OCI-LY7 (cell line): ENCODE results near the gene WNK2. TPM values are rescaled to one million over a fixed set of nuclear protein-coding genes. Genes with fewer than 3 reads are reported as not detected.

Source experiments
- BruUV-seq: library from RNA; stranded (reverse); fragments of 400-500 nt; replicated peaks from 2 replicates; lab custom pipeline; 2021; lab: Mats Ljungman, UMichigan
- CTCF ChIA-PET: fragments of 300-600 bp; sonication (Branson Sonifier 250); formaldehyde crosslinking; loops from one replicate; lab custom pipeline; 2022; ENCODE audit warnings: antibody characterized with exemption; ENCODE audit not compliant: unreplicated experiment; lab: Charles Lee
- POLR2A ChIA-PET: fragments of 300-600 bp; sonication (Branson Sonifier 250); formaldehyde crosslinking; loops from one replicate; lab custom pipeline; 2022; ENCODE audit warnings: antibody characterized with exemption; lab: Charles Lee
- DNase-seq: peaks from one replicate; pipeline ENCODE4 v3.0.0-alpha.2; 2015; ENCODE audit warnings: low spot score
- H2AFZ ChIP-seq: fragments of 200-600 bp; sonication (generic), shearing (Covaris generic); 2 replicates; pipeline ENCODE4 v1.6.1; 2014; ENCODE audit warnings: mild to moderate bottlenecking, antibody characterized with exemption, low read length, moderate library complexity
- H3K27ac ChIP-seq: fragments of 200-600 bp; sonication (generic); 2 replicates; pipeline ENCODE4 v1.5.1; 2014; ENCODE audit warnings: mixed run types, low read depth, mild to moderate bottlenecking, moderate library complexity, low read length, inconsistent platforms; ENCODE audit not compliant: poor library complexity, severe bottlenecking
- H3K36me3 ChIP-seq: fragments of 200-600 bp; sonication (generic); 2 replicates; pipeline ENCODE4 v1.6.1; 2014; ENCODE audit warnings: mild to moderate bottlenecking, antibody characterized with exemption, low read length, moderate library complexity, mixed read lengths; ENCODE audit not compliant: insufficient read depth
- H3K4me1 ChIP-seq: fragments of 200-600 bp; sonication (generic); 2 replicates; pipeline ENCODE4 v1.5.1; 2014; ENCODE audit warnings: mild to moderate bottlenecking, low read length; ENCODE audit not compliant: insufficient read depth, poor library complexity, severe bottlenecking
- H3K4me2 ChIP-seq: fragments of 200-600 bp; sonication (generic); 2 replicates; pipeline ENCODE4 v1.6.1; 2014; ENCODE audit warnings: mild to moderate bottlenecking, low read length
- H3K4me3 ChIP-seq: fragments of 200-600 bp; sonication (generic); 2 replicates; pipeline ENCODE4 v1.5.1; 2014; ENCODE audit warnings: mild to moderate bottlenecking, low read depth, low read length; ENCODE audit not compliant: poor library complexity, severe bottlenecking
- H3K79me2 ChIP-seq: fragments of 200-600 bp; sonication (generic); 2 replicates; pipeline ENCODE4 v1.6.1; 2016; ENCODE audit warnings: low read depth, mild to moderate bottlenecking, low read length, moderate library complexity, mixed read lengths; ENCODE audit not compliant: insufficient read depth
- H3K9me2 ChIP-seq: fragments of 200-600 bp; sonication (generic); 2 replicates; pipeline ENCODE4 v1.6.1; 2016; ENCODE audit warnings: mild to moderate bottlenecking, low read length, mixed read lengths; ENCODE audit not compliant: insufficient read depth
- H3K9me3 ChIP-seq: fragments of 200-600 bp; sonication (generic); 2 replicates; pipeline ENCODE4 v1.6.1; 2014; ENCODE audit warnings: mild to moderate bottlenecking, mixed run types, low read length, mixed read lengths
- H4K20me1 ChIP-seq: fragments of 200-600 bp; sonication (generic); 2 replicates; pipeline ENCODE4 v1.6.1; 2014; ENCODE audit warnings: mild to moderate bottlenecking, antibody characterized with exemption, low read length, moderate library complexity, mixed read lengths; ENCODE audit not compliant: insufficient read depth
- CTCF ChIP-seq: fragments of 200-600 bp; sonication (generic); conservative IDR thresholded peaks from 2 replicates; pipeline ENCODE4 v1.5.1; 2014; ENCODE audit warnings: mild to moderate bottlenecking, antibody characterized with exemption, low read length, moderate library complexity, mixed read lengths
- EZH2phosphoT487 ChIP-seq: fragments of 200-600 bp; sonication (generic); IDR thresholded peaks from 2 replicates; pipeline ENCODE4 v1.6.1; 2018; ENCODE audit warnings: low read depth, borderline replicate concordance, mild to moderate bottlenecking, mixed run types, antibody characterized with exemption, low read length, moderate library complexity, mixed read lengths
- intact Hi-C: fragments of 100-400 bp; cut with micrococcal nuclease; formaldehyde crosslinking; loops from one replicate; pipeline ENCODE4 v1.10.0; 2022; ENCODE audit not compliant: unreplicated experiment
- total RNA-seq, 2 experiments: library from RNA; depleted of rRNA in 1 of 2; stranded (reverse); fragments of >200 nt in 1 of 2; shearing (Covaris generic) in 1 of 2; gene quantifications; 2 replicates each; pipeline ENCODE4 v1.2.3, GENCODE V29; 2014 to 2022

WNK2 gene
- total RNA-seq, 2 experiments from 2014 or later: 142 to 194 TPM

DNA sequence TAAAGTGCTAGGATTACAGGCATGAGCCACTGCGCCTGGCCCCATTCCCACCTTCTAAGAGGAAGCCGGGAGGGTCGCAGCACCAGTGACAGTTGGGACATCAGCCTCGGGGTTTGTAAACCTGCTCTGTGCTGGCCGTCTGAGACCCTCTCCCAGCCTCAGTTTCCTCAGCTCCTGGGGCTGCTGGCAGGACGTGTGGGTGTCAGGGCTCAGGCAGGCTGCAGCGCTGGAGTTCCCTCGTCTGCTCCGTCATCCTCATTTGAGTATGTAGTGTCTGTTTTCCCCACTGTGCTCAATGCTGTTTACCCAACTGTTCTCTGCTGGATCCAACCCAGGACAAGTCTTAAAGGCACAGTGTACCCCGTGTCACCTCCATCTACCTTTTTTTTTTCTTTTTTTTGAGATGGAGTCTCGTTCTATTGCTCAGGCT lies 47.9 kb upstream of the WNK2 start:
- no peaks in the 10 kb centered on the region for H4K20me1 ChIP-seq
- H2AFZ ChIP-seq: no peak overlapping the region
- ChIA-PET CTCF (no interaction called here), POLR2A (interaction anchor here (0.7 kb wide), 1 partner anchor 69 kb away, joined by 3 read pairs; no protein-coding TSS in a partner anchor)
- H3K27ac ChIP-seq: no peak overlapping the region
- H3K79me2 ChIP-seq: no peaks in the 10 kb centered on the region
- DNase-seq: no peak
- no peak overlapping the region for H3K4me3 ChIP-seq
- TF ChIP-seq CTCF: no peak
- no peak for TF ChIP-seq EZH2phosphoT487
- no peak overlapping the region for H3K4me2 ChIP-seq
- no peaks in the 10 kb centered on the region for H3K9me2 ChIP-seq
- H3K4me1 ChIP-seq: peaks cover 60% of the 10 kb centered on the region
- no peaks in the 10 kb centered on the region for H3K36me3 ChIP-seq
- intact Hi-C loops: loop anchor here (5.0 kb wide), 1 partner anchor 74 kb away; no protein-coding TSS in a partner anchor
- no TSS peak for BruUV-seq
- no peaks in the 10 kb centered on the region for H3K9me3 ChIP-seq

GRCh38 chr9:93137362-93137761 lies 46.6 kb upstream of the WNK2 start:
- Histone ChIP-seq H3K36me3 (no peaks in the 10 kb centered on the region), H3K4me2 (peak overlapping the region; percentile 39; the same call in 1 of the 2 replicates), H3K27ac (peak overlapping the region; percentile 46), H4K20me1 (no peaks in the 10 kb centered on the region), H3K4me3 (no peak overlapping the region), H3K4me1 (peaks cover 60% of the 10 kb centered on the region), H2AFZ (no peak overlapping the region), H3K9me3 (no peaks in the 10 kb centered on the region), H3K9me2 (no peaks in the 10 kb centered on the region), H3K79me2 (no peaks in the 10 kb centered on the region)
- no peak for DNase-seq
- CTCF ChIA-PET: no interaction called here
- TF ChIP-seq CTCF: no peak
- TF ChIP-seq EZH2phosphoT487: no peak
- no TSS peak for BruUV-seq
- intact Hi-C loops: loop anchor here (5.0 kb wide), 1 partner anchor 75 kb away; no protein-coding TSS in a partner anchor
- POLR2A ChIA-PET: interaction anchor here (0.8 kb wide), 1 partner anchor 32 kb away, joined by 3 read pairs; no protein-coding TSS in a partner anchor

- Histone ChIP-seq H2AFZ (no peak overlapping the region), H3K27ac (peak overlapping the region; percentile 46), H3K4me2 (peak overlapping the region; percentile 39), H3K4me3 (no peak overlapping the region), H3K9me2 (no peaks in the 10 kb centered on the region), H3K36me3 (no peaks in the 10 kb centered on the region), H3K4me1 (peaks cover 60% of the 10 kb centered on the region), H3K9me3 (no peaks in the 10 kb centered on the region), H4K20me1 (no peaks in the 10 kb centered on the region), H3K79me2 (no peaks in the 10 kb centered on the region)
- intact Hi-C loops: loop anchor here (5.0 kb wide), 1 partner anchor 76 kb away; no protein-coding TSS in a partner anchor
- no TSS peak for BruUV-seq
- CTCF ChIA-PET: no interaction called here
- no peak for TF ChIP-seq EZH2phosphoT487
- no peak for TF ChIP-seq CTCF
- POLR2A ChIA-PET: interaction anchor here (0.7 to 1.1 kb wide), 2 partner anchors 15 to 127 kb away, joined by 5 read pairs; no protein-coding TSS in a partner anchor
- peak; percentile 74 for DNase-seq
Measured at GRCh38 chr9:93138171-93138764, 45.7 kb upstream of the WNK2 start.
